ENCODE measurements around the gene RC3H2. TPM values are rescaled to one million over a fixed set of nuclear protein-coding genes. Genes with fewer than 3 reads are reported as not detected.
"Not testable (repeated sequence)": the region's sequence is repeated elsewhere in the genome, so short reads cannot be mapped to it uniquely, and the experiment has no call there.

RC3H2 gene
- total RNA-seq, 4 donors from 2014 or later: 21.8 to 69.0 (median 52.5) TPM

GRCh38 chr9:122848256-122848943, 56.8 kb downstream of the RC3H2 start:
- Histone ChIP-seq H3K9me3 (no peaks in the 10 kb centered on the region), H3K4me3 (no peak overlapping the region), H3K27ac (no peak overlapping the region), H3K36me3 (no peaks in the 10 kb centered on the region), H3K27me3 (no peaks in the 10 kb centered on the region), H3K4me1 (no peaks in the 10 kb centered on the region)
- intact Hi-C loops (cut with DNase I; ENCODE audit: low total_unique reads): no loop called here
- DNase-seq: no peak
- TF ChIP-seq CTCF (IDR thresholded peaks at IDR 0.05) (no peak), POLR2A (IDR thresholded peaks at IDR 0.05) (no peak)

GRCh38 chr9:122846371-122846940, 58.7 kb downstream of the RC3H2 start:
- Histone ChIP-seq H3K4me1 (no peaks in the 10 kb centered on the region), H3K9me3 (no peaks in the 10 kb centered on the region), H3K27me3 (no peaks in the 10 kb centered on the region), H3K4me3 (no peak overlapping the region), H3K36me3 (no peaks in the 10 kb centered on the region), H3K27ac (no peak overlapping the region)
- DNase-seq: no peak
- intact Hi-C loops (cut with DNase I; ENCODE audit: low total_unique reads): no loop called here
- TF ChIP-seq POLR2A (IDR thresholded peaks at IDR 0.05) (no peak), CTCF (IDR thresholded peaks at IDR 0.05) (no peak)

- no peaks in the 10 kb centered on the region for H3K36me3 ChIP-seq
- no peaks in the 10 kb centered on the region for H3K27me3 ChIP-seq
Measured at GRCh38 chr9:122845116-122845515, 60.0 kb downstream of the RC3H2 start.

GRCh38 chr9:122844137-122844536, 61.0 kb downstream of the RC3H2 start:
- TF ChIP-seq CTCF (IDR thresholded peaks at IDR 0.05) (no peak), POLR2A (IDR thresholded peaks at IDR 0.05) (no peak)
- DNase-seq: no peak
- no peaks in the 10 kb centered on the region for H3K4me1 ChIP-seq

More at GRCh38 chr9:122845116-122845515, 60.0 kb downstream of the RC3H2 start:
- intact Hi-C loops (cut with DNase I; ENCODE audit: low total_unique reads): no loop called here
- Histone ChIP-seq H3K4me1 (no peaks in the 10 kb centered on the region), H3K27ac (no peak overlapping the region), H3K9me3 (no peaks in the 10 kb centered on the region), H3K4me3 (no peak overlapping the region)
- TF ChIP-seq CTCF (IDR thresholded peaks at IDR 0.05) (no peak), POLR2A (IDR thresholded peaks at IDR 0.05) (no peak)
- no peak for DNase-seq

GRCh38 chr9:122841501-122841900, 63.7 kb downstream of the RC3H2 start:
- intact Hi-C loops (cut with DNase I; ENCODE audit: low total_unique reads): no loop called here
- no peak for DNase-seq
- H3K9me3 ChIP-seq: no peaks in the 10 kb centered on the region
- no peak overlapping the region for H3K4me3 ChIP-seq
- H3K36me3 ChIP-seq: no peaks in the 10 kb centered on the region
- no peak overlapping the region for H3K27ac ChIP-seq
- H3K27me3 ChIP-seq: no peaks in the 10 kb centered on the region
- no peak for TF ChIP-seq POLR2A (IDR thresholded peaks at IDR 0.05)
- no peak for TF ChIP-seq CTCF (IDR thresholded peaks at IDR 0.05)
- H3K4me1 ChIP-seq: no peaks in the 10 kb centered on the region

More at GRCh38 chr9:122844137-122844536, 61.0 kb downstream of the RC3H2 start:
- H3K27ac ChIP-seq: no peak overlapping the region
- no peaks in the 10 kb centered on the region for H3K36me3 ChIP-seq
- intact Hi-C loops (cut with DNase I; ENCODE audit: low total_unique reads): no loop called here
- no peaks in the 10 kb centered on the region for H3K27me3 ChIP-seq
- H3K4me3 ChIP-seq: no peak overlapping the region
- no peaks in the 10 kb centered on the region for H3K9me3 ChIP-seq

GRCh38 chr9:122838441-122838840, 66.7 kb downstream of the RC3H2 start:
- H3K9me3 ChIP-seq; intact Hi-C loops (cut with DNase I; ENCODE audit: low total_unique reads); H3K4me1 ChIP-seq: not testable (repeated sequence)

More at GRCh38 chr9:122838441-122838840, 66.7 kb downstream of the RC3H2 start:
- H3K4me3 ChIP-seq, H3K27ac ChIP-seq, DNase-seq, H3K36me3 ChIP-seq, H3K27me3 ChIP-seq: not testable (repeated sequence)

Measured in uterus (tissue), 4 donors.